ENCODE data around the gene FSTL4.

The FSTL4 gene

DNA sequence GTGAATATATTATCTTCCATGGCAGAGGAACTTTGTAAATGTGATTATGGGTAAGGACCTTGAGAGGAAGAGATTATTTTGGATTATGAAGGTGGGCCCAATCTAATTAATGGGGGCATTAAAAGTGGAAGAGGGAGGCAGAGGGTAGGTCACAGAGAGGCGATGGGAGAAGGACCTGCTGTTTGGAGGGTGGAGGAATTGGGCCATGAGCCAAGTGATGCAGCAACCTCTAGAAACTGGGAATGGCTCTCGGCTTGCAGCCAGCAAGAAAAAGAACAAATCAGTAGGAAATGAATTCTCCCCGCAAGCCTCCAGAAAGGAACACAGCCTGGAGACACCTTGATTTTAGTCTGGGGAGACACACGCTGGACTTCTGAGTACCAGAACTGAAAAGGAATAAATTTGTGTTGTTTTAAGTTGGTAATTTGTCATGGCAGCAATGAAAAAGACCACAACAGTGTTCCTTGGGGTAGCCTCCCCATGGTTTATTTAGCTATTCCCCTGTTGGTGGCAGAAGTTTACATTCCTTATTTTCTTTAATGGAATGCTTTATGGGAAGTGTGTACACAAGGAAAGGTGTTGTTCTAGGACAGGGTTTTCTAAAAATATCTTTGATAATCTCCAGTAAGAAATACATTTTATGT, 456.9 kb downstream of the FSTL4 start:
- Mint-ChIP-seq H3K4me1 (ENCODE audit: low read depth) (peaks cover 5% of the 10 kb centered on the region), H3K9me3 (peaks cover 6% of the 10 kb centered on the region), H3K27me3 (ENCODE audit: low read depth) (peaks cover 7% of the 10 kb centered on the region), H3K4me3 (no peak overlapping the region), H3K27ac (no peak overlapping the region), H3K36me3 (ENCODE audit: low read depth) (no peaks in the 10 kb centered on the region)

DNA sequence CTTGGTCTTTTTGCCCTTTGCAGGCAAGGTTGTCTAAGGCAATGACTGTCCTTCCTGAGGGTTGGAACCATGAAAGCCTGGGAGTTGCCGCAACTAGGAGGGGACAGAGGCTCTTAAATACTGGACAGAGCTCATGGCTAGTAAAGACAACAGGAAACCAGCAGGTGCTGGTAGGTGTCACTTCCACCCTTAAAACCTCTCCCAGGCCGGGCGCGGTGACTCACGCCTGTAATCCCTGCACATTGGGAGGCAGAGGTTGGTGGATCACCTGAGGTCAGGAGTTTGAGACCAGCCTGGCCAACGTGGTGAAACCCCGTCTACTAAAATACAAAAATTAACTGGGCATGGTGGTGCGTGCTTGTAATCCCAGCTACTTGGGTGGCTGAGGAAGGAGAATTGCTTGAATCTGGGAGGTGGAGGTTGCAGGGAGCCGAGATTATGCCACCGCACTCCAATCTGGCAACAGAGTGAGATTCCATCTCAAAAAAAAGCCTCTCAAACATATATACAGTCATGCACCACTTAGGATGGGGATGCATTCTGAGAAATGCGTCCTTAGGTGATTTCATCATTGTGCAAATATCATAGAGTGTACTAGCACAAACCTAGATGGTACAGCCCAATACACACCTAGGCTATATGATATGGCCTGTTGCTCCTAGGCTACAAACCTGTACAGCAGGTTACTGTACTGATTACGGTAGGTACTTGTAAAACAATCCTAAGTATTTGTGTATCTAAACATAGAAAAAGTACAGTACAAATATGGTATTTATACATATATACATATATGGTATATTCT, 457.9 kb downstream of the FSTL4 start:
- H3K27me3 Mint-ChIP-seq (ENCODE audit: low read depth) = peaks cover 7% of the 10 kb centered on the region
- H3K36me3 Mint-ChIP-seq (ENCODE audit: low read depth) = no peaks in the 10 kb centered on the region
- no peak overlapping the region for H3K27ac Mint-ChIP-seq
- no peaks in the 10 kb centered on the region for H3K4me1 Mint-ChIP-seq (ENCODE audit: low read depth)
- H3K4me3 Mint-ChIP-seq = no peak overlapping the region
- H3K9me3 Mint-ChIP-seq = peaks cover 5% of the 10 kb centered on the region

DNA sequence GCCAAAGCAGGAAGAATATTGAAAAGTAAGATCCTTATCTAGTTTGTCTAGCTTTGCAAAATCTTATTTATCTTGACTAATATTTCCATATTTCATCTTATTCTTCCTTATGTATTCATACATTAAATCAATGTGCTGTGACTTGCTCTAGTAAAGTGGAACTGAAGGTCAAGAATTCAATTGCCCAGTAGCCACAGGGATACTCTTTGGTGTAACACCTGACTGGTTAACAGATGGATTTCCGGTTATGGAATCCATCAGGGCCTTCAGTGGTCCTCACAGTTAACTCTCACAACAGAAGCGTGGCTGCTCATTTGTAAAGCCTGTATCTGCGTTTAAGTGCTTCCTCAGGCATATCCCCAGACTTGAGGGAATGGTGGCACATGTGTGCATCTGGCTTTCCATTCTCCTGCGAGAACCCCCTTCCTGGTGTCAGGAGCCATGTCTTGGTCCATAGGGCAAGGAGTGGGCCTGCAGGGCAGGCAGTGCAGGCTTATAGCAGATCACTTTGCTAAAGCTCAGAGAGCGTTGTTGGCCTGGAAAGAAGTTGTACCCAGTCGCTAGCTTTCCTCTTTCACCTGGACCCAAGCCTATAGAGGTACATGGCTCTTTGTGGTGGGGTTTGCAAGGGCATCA, 461.3 kb downstream of the FSTL4 start:
- peaks cover 4% of the 10 kb centered on the region for H3K27me3 Mint-ChIP-seq (ENCODE audit: low read depth)
- no peaks in the 10 kb centered on the region for H3K9me3 Mint-ChIP-seq
- no peak overlapping the region for H3K4me3 Mint-ChIP-seq
- H3K36me3 Mint-ChIP-seq (ENCODE audit: low read depth) = no peaks in the 10 kb centered on the region
- H3K27ac Mint-ChIP-seq = no peak overlapping the region
- H3K4me1 Mint-ChIP-seq (ENCODE audit: low read depth) = peaks cover 10% of the 10 kb centered on the region

DNA sequence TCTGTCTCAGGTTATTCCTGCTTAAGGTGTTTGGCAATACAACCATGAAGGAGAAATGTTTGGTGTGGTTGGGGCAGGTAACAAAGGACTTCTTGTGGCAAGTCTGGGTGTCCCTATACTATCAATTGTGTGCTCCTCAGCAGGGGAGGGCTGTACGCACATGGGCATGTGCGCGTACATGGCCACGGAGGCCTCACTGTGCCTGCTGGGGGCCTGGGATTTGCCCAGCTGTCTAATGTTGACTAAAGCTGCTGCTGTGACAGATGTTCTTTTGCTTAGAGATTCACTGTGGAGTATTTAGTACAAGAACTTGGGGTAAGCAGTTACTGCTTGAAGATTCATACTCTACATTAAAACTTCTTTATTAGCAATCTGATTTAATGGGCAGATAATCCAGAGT, 463.0 kb downstream of the FSTL4 start:
- H3K36me3 Mint-ChIP-seq (ENCODE audit: low read depth) = no peaks in the 10 kb centered on the region
- H3K4me3 Mint-ChIP-seq = no peak overlapping the region
- H3K4me1 Mint-ChIP-seq (ENCODE audit: low read depth) = peaks cover 10% of the 10 kb centered on the region
- H3K27ac Mint-ChIP-seq = no peak overlapping the region
- peaks cover 4% of the 10 kb centered on the region for H3K27me3 Mint-ChIP-seq (ENCODE audit: low read depth)
- H3K9me3 Mint-ChIP-seq = no peaks in the 10 kb centered on the region

DNA sequence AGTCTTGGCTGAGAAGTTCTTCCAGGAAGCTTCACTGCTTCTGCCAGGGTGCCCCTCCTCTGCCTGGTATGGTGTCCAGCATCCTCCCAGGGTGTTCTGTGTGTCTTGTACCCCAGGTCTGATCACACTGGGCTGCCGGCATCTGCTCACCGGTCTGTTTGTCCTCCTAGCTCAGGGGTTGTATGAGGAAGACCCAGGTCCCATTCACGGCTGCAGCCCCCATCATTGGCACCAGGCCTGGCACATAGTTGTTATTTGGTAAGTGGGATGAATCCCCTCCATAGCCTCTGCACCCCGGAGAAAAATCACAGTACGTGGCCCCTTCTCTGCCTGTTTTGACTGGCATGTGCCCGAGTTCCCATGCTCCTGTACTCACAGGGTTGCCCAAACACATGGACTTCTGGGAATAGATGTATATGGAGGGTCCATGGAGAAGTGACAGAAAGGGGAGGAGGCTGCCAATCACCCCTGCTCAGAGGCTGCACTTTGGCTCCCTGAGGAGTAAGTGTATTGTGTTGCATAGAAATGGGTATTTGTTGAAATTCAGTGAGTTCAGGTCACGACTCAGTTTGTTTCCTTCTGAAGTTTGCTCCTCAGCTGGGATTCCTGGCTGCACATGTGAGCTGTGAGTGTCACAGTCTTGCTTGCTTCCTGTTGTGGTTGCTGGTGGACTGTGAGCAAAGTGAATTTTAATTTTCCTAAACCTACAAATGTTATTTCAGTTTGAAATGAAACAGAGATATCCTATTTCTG, 464.4 kb downstream of the FSTL4 start:
- no peaks in the 10 kb centered on the region for H3K27me3 Mint-ChIP-seq (ENCODE audit: low read depth)
- H3K27ac Mint-ChIP-seq = peak overlapping the region; percentile 23
- H3K36me3 Mint-ChIP-seq (ENCODE audit: low read depth) = no peaks in the 10 kb centered on the region
- H3K4me3 Mint-ChIP-seq = no peak overlapping the region
- peaks cover 6% of the 10 kb centered on the region for H3K9me3 Mint-ChIP-seq
- H3K4me1 Mint-ChIP-seq (ENCODE audit: low read depth) = peaks cover 10% of the 10 kb centered on the region

DNA sequence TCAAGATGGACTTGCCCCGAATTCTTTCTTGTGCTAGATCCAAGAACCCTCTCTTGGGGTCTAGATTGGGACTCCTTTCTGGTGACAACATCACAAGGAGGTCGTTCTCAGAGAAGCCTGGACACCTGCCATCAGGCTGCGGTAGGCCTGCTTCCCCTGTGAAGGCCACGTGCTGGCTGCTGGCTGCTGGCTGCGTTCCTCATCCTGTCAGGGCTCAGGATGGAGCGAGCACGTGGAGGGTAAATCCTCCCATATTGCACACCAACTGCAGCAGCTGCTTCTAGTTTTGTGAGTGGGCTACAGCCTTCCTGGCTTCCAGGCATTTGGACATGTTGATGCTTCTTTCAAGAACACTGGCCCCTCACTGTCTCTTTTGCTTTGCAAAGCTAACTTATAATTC, 464.9 kb downstream of the FSTL4 start:
- H3K9me3 Mint-ChIP-seq = peaks cover 6% of the 10 kb centered on the region
- H3K4me3 Mint-ChIP-seq = no peak overlapping the region
- H3K36me3 Mint-ChIP-seq (ENCODE audit: low read depth) = no peaks in the 10 kb centered on the region
- no peak overlapping the region for H3K27ac Mint-ChIP-seq
- H3K4me1 Mint-ChIP-seq (ENCODE audit: low read depth) = peaks cover 10% of the 10 kb centered on the region
- no peaks in the 10 kb centered on the region for H3K27me3 Mint-ChIP-seq (ENCODE audit: low read depth)

Data from T-helper 1 cell treated with Interleukin-12 subunit alpha and Interleukin-12 subunit beta and Interleukin-4 antibody, amounts not matched to agents 30 μg/mL and 1 μg/mL, for 36 hours (primary cell).